CD4-positive, alpha-beta T cell (primary cell): ENCODE data around the gene IL9R. TPM values are rescaled to one million over a fixed set of nuclear protein-coding genes. Genes with fewer than 3 reads are reported as not detected.

Experiments used
- ATAC-seq: fragments of 200-7000 bp; cut with Tn5 transposase; one replicate; pipeline ENCODE4 v1.10.0; 2022; ENCODE audit warnings: mild to moderate bottlenecking; ENCODE audit not compliant: poor library complexity
- CTCF ChIA-PET: fragments of 350-600 bp; sonication (Branson Sonifier 250); formaldehyde crosslinking; loops from one replicate; lab custom pipeline; 2021; ENCODE audit warnings: antibody characterized with exemption, inconsistent platforms; lab: Charles Lee
- POLR2A ChIA-PET: fragments of 350-600 bp; sonication (Branson Sonifier 250); formaldehyde crosslinking; loops from one replicate; lab custom pipeline; 2021; ENCODE audit warnings: antibody characterized with exemption, inconsistent platforms; lab: Charles Lee
- DNase-seq, 14 experiments: peaks; one replicate each; pipeline ENCODE4 v3.0.0-alpha.2; 2013 to 2020; ENCODE audit warnings: mixed read lengths in 2 of 14
- H3K27ac ChIP-seq, 2 donors: one replicate each; pipeline versions ENCODE4 v1.5.1 to v1.7.0; 2013; ENCODE audit warnings: low read length in 2 of 2, low read depth in 1 of 2, mild to moderate bottlenecking in 1 of 2
- H3K27me3 ChIP-seq, 2 experiments: 1 replicate in 1 of 2; 2 replicates in 1 of 2; pipeline versions ENCODE4 v1.6.1 to v1.7.0; 2013; ENCODE audit warnings: low read length in 2 of 2, control low read depth in 1 of 2, mild to moderate bottlenecking in 1 of 2, moderate library complexity in 1 of 2; ENCODE audit not compliant: insufficient read depth in 2 of 2, control insufficient read depth in 1 of 2
- H3K36me3 ChIP-seq: one replicate; pipeline ENCODE4 v1.6.1; 2013; ENCODE audit warnings: low read length, control low read depth; ENCODE audit not compliant: insufficient read depth
- H3K4me1 ChIP-seq: one replicate; pipeline ENCODE4 v1.6.1; 2013; ENCODE audit warnings: low read length, control low read depth; ENCODE audit not compliant: insufficient read depth
- H3K4me3 ChIP-seq: one replicate; pipeline ENCODE4 v1.5.1; 2013; ENCODE audit warnings: mild to moderate bottlenecking, low read length, moderate library complexity
- H3K9me3 ChIP-seq, 2 experiments: 1 replicate in 1 of 2; 2 replicates in 1 of 2; pipeline versions ENCODE4 v1.6.1 to v1.7.0; 2013; ENCODE audit warnings: low read length in 2 of 2, mild to moderate bottlenecking in 2 of 2, control low read depth in 1 of 2, moderate library complexity in 1 of 2; ENCODE audit not compliant: control insufficient read depth in 1 of 2, insufficient read depth in 1 of 2
- H3K27ac Mint-ChIP-seq: one replicate; pipeline ENCODE4 v1.8.0; 2020; ENCODE audit warnings: mixed read lengths
- H3K27me3 Mint-ChIP-seq: one replicate; pipeline ENCODE4 v1.8.0; 2021; ENCODE audit warnings: mixed read lengths
- H3K36me3 Mint-ChIP-seq: one replicate; pipeline ENCODE4 v1.8.0; 2021; ENCODE audit warnings: low read depth, mixed read lengths
- H3K4me1 Mint-ChIP-seq: one replicate; pipeline ENCODE4 v1.8.0; 2021; ENCODE audit warnings: low read depth, mixed read lengths
- H3K4me3 Mint-ChIP-seq: one replicate; pipeline ENCODE4 v1.8.0; 2020; ENCODE audit warnings: mild to moderate bottlenecking, mixed read lengths
- H3K9me3 Mint-ChIP-seq: one replicate; pipeline ENCODE4 v1.8.0; 2020; ENCODE audit warnings: mixed read lengths
- CTCF ChIP-seq: fragments of 200-600 bp; IDR thresholded peaks from one replicate; pipeline ENCODE4 v1.8.0; 2022; ENCODE audit warnings: antibody characterized with exemption, mild to moderate bottlenecking
- intact Hi-C, 2 experiments: fragments of 100-400 bp; cut with DNase I in 1 of 2; cut with micrococcal nuclease in 1 of 2; formaldehyde crosslinking; loops; one replicate each; pipeline versions ENCODE4 v1.15.1 to v1.9.0; 2023 to 2025; cut with DNase I, micrococcal nuclease
- total RNA-seq, 174 experiments: library from RNA in 2 of 174; stranded (reverse) in 2 of 174; gene quantifications; one replicate each; pipeline ENCODE4 v1.2.3 and lab custom pipeline; 2021 to 2026

IL9R gene
- total RNA-seq, 2 experiments from 2014 or later, result 0.69 to 1.1 TPM

DNA sequence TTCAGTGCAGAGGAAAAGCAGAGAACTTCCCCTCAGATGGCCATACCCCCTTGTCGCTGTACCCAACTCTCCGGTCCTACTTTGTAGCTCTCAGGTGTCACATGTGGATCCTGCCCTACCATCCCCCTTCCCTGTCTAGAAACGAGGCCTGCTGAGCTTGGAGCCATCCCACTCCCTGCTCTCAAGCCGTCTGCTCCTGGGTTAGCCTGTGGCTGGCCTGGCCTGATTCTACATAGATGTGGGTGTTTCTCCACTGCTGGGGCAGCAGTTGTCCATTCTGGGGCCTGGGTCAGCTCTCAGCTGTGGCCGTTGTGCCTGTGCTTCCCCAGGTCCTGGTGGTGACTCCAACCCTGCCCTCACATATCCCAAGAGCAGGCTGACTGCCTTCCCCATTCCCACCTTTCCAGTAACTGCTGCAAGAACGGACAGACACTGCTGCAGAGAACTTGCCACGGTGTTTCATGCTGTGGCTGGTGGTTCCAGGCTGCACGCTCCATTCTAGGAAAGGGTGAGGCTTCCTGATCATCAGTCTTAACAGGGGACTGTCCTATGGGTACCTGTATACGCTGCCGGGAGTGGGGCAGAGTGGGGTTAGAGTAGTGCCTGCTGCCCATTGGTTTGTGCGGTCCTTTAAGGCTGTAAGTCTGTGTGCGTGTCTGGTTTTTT is 3.6 kb downstream of the IL9R start:
- Mint-ChIP-seq H3K27ac (peak overlapping the region; percentile 10), H3K4me1 (peaks cover 16% of the 10 kb centered on the region), H3K9me3 (no peaks in the 10 kb centered on the region), H3K4me3 (no peak overlapping the region), H3K27me3 (no peaks in the 10 kb centered on the region), H3K36me3 (no peaks in the 10 kb centered on the region)
- no peak for TF ChIP-seq CTCF
- Histone ChIP-seq H3K4me1 (peaks cover 31% of the 10 kb centered on the region), H3K4me3 (no peak overlapping the region), H3K27ac (no peak overlapping the region), H3K27me3 (no peaks in the 10 kb centered on the region), H3K9me3 (peaks cover 0 to 4% of the 10 kb centered on the region in 2 experiments), H3K36me3 (no peaks in the 10 kb centered on the region)
- DNase-seq (no peak), ATAC-seq (no peak)
- intact Hi-C loops, result no loop called here
- ChIA-PET POLR2A (no interaction called here), CTCF (no interaction called here)

GRCh38 chrX:156001667-156002021 is 4.1 kb downstream of the IL9R start:
- DNase-seq (peak in 3 of 14 experiments; percentile 18 to 35 (median 29)), ATAC-seq (no peak)
- no peaks in the 10 kb centered on the region for H3K36me3 Mint-ChIP-seq
- CTCF ChIA-PET, result no interaction called here
- H3K27me3 ChIP-seq, result no peaks in the 10 kb centered on the region
- POLR2A ChIA-PET, result no interaction called here
- peaks cover 16% of the 10 kb centered on the region for H3K4me1 Mint-ChIP-seq
- H3K27me3 Mint-ChIP-seq, result no peaks in the 10 kb centered on the region
- H3K4me1 ChIP-seq, result peaks cover 31% of the 10 kb centered on the region
- peaks cover 0 to 4% of the 10 kb centered on the region in 2 experiments for H3K9me3 ChIP-seq
- no peak overlapping the region for H3K4me3 Mint-ChIP-seq
- H3K27ac ChIP-seq, result no peak overlapping the region
- H3K36me3 ChIP-seq, result no peaks in the 10 kb centered on the region
- H3K9me3 Mint-ChIP-seq, result no peaks in the 10 kb centered on the region
- TF ChIP-seq CTCF, result no peak
- peak overlapping the region; percentile 10 for H3K27ac Mint-ChIP-seq
- no peak overlapping the region for H3K4me3 ChIP-seq
- intact Hi-C loops, result no loop called here

GRCh38 chrX:156002507-156002906 is 5.0 kb downstream of the IL9R start:
- H3K9me3 Mint-ChIP-seq, result no peaks in the 10 kb centered on the region
- DNase-seq (no peak), ATAC-seq (no peak)
- Histone ChIP-seq H3K27me3 (no peaks in the 10 kb centered on the region), H3K4me3 (no peak overlapping the region), H3K4me1 (peaks cover 26% of the 10 kb centered on the region), H3K9me3 (peaks cover 0 to 4% of the 10 kb centered on the region in 2 experiments), H3K36me3 (no peaks in the 10 kb centered on the region), H3K27ac (no peak overlapping the region)
- intact Hi-C loops, result no loop called here
- no peak overlapping the region for H3K4me3 Mint-ChIP-seq
- no peak overlapping the region for H3K27ac Mint-ChIP-seq
- peaks cover 11% of the 10 kb centered on the region for H3K4me1 Mint-ChIP-seq
- H3K36me3 Mint-ChIP-seq, result no peaks in the 10 kb centered on the region
- ChIA-PET CTCF (no interaction called here), POLR2A (no interaction called here)
- TF ChIP-seq CTCF, result no peak
- H3K27me3 Mint-ChIP-seq, result no peaks in the 10 kb centered on the region
